PFSK-1 (cell line): ENCODE measurements around the gene ANKRD49.

ENCODE experiments used
- FOXP2 ChIP-seq: optimal IDR thresholded peaks from 2 replicates; pipeline ENCODE3; 2011; ENCODE audit warnings: borderline replicate concordance, control low read depth, inconsistent platforms; ENCODE audit not compliant: insufficient read depth; ENCODE audit errors: extremely low read length, extremely low read depth
- POLR2AphosphoS5 ChIP-seq: IDR thresholded peaks from 2 replicates; pipeline ENCODE4 v1.6.1; 2012; ENCODE audit warnings: low read depth, mild to moderate bottlenecking, control low read depth, low read length, moderate library complexity
- REST ChIP-seq, 2 experiments: IDR thresholded peaks; 2 replicates each; pipeline versions ENCODE4 v1.6.1 to v1.8.0; 2011 to 2012; ENCODE audit warnings: low read depth in 2 of 2, low read length in 2 of 2, control low read depth in 1 of 2, inconsistent platforms in 1 of 2, mild to moderate bottlenecking in 1 of 2, moderate library complexity in 1 of 2; ENCODE audit not compliant: insufficient read depth in 1 of 2
- SIN3A ChIP-seq: IDR thresholded peaks from 2 replicates; pipeline ENCODE4 v1.6.1; 2012; ENCODE audit warnings: mild to moderate bottlenecking, low read length, moderate library complexity, borderline replicate concordance; ENCODE audit not compliant: insufficient read depth
- TAF1 ChIP-seq: IDR thresholded peaks from 2 replicates; pipeline ENCODE4 v1.6.1; 2012; ENCODE audit warnings: low read length, control low read depth, borderline replicate concordance; ENCODE audit not compliant: insufficient read depth

Gene ANKRD49

DNA sequence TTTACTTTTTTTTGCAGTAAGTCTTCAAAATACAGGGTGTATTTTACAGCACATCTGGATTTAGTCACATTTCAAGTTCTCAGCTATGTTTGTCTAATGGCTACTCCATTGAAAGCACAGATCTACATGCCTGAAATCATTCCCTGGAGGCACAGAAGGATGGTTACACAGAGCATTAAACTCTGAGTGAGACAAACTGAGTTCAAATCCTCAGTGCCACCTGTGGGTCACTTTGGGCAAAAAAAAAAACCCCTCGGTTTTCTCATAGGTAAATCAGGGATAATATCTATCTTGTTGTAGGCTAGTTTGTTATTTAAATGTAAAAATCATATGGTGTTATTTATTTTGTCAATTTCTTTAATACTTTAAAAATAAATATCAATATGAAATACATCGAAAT is 7.7 kb downstream of the ANKRD49 start:
- TF ChIP-seq FOXP2, result no peak
- TF ChIP-seq TAF1, result no peak
- no peak for TF ChIP-seq POLR2AphosphoS5
- TF ChIP-seq SIN3A, result no peak
- TF ChIP-seq REST (IDR thresholded peaks at IDR 0.05; ENCODE audit: insufficient read depth in 1 of 2, low read depth in 2 of 2, low read length in 2 of 2), result no peak

DNA sequence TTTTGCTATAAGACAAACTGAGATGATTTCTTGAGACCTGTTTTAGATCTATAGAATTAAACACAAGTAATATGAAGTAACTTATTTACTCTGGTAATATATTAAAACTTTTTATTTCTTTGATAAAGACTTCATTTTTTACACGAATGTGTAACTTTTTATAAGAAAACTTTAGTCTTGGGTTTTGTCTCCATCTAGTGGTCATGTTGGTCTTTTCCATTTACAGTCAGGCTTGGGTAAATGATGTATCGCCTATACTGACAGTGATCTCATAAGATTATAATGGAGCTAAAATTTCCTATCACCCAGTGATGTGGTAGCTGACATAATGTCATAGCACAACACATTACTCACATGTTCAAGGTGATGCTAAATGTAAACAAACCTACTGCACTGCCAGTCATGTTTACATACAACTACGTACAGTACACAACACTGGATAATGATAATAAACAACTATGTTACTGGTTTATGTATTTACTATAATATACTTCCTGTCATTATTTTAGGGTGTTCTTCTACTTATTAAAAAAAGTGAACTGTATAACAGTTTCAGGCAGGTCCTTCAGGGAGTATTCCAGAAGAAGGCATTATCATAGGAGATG is 11.0 kb downstream of the ANKRD49 start:
- TF ChIP-seq FOXP2 (no peak), TAF1 (no peak), REST (IDR thresholded peaks at IDR 0.05; ENCODE audit: insufficient read depth in 1 of 2, low read depth in 2 of 2, low read length in 2 of 2) (no peak), POLR2AphosphoS5 (no peak), SIN3A (no peak)

- no peak for TF ChIP-seq POLR2AphosphoS5
- TF ChIP-seq REST (IDR thresholded peaks at IDR 0.05; ENCODE audit: insufficient read depth in 1 of 2, low read depth in 2 of 2, low read length in 2 of 2), result no peak
- TF ChIP-seq TAF1, result no peak
- no peak for TF ChIP-seq FOXP2
- no peak for TF ChIP-seq SIN3A
Measured at GRCh38 chr11:94507485-94507884, 13.7 kb downstream of the ANKRD49 start.

- TF ChIP-seq REST (IDR thresholded peaks at IDR 0.05; ENCODE audit: insufficient read depth in 1 of 2, low read depth in 2 of 2, low read length in 2 of 2) (no peak), SIN3A (peak; percentile 83; the same call in 1 of the 2 replicates)
Measured at GRCh38 chr11:94511932-94512781, 18.4 kb downstream of the ANKRD49 start, which contains the start of gene C11orf97. Gene C11orf97, plus strand, starts transcription at chr11:94512461. Its CDS starts 68 bp downstream, at chr11:94512529.
